ENCODE data around the gene EFHD1. TPM values are rescaled to one million over a fixed set of nuclear protein-coding genes. Genes with fewer than 3 reads are reported as not detected.

The EFHD1 gene
- polyA plus RNA-seq, 1 donor = 1.7 TPM

DNA sequence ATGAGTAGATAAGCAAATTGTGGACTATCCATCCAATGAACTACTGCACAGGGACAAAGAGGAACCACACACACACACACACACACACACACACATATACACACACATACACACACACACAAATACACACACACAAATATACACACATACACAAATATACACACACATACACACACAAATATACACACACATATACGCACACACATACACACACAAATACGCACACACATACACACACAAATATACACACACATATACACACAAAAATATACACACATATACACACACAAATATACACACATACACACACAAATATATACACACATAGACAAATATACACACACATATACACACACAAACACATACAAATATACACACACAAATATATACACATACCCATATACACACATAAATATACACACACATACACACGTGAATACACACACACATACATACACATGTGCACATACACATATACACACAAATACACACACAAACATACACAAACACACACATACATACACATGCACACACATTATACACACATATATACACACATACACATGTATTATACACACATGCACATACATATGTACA is 19.8 kb upstream of the EFHD1 start:
- no peak overlapping the region for H3K4me3 ChIP-seq (ENCODE audit: low read length)
- 100% methylated on average over 1 of the region's 3 CpGs for WGBS (ENCODE audit: insufficient coverage, low lambda C conversion rate)
- H3K36me3 ChIP-seq (ENCODE audit: control insufficient read depth, insufficient read depth, low read length) = no peaks in the 10 kb centered on the region
- H3K27ac ChIP-seq (ENCODE audit: low read length) = no peak overlapping the region
- no peaks in the 10 kb centered on the region for H3K4me1 ChIP-seq (ENCODE audit: control insufficient read depth, insufficient read depth, low read length)
- no peaks in the 10 kb centered on the region for H3K9me3 ChIP-seq (ENCODE audit: control insufficient read depth, low read depth, low read length)
- no peaks in the 10 kb centered on the region for H3K27me3 ChIP-seq (ENCODE audit: control insufficient read depth, insufficient read depth, low read length)
- DNase-seq = no peak

GRCh38 chr2:232615339-232615738 is 18.1 kb upstream of the EFHD1 start:
- 47% methylated on average over 3 of the region's 8 CpGs for WGBS (ENCODE audit: insufficient coverage, low lambda C conversion rate)
- Histone ChIP-seq H3K27me3 (ENCODE audit: control insufficient read depth, insufficient read depth, low read length) (no peaks in the 10 kb centered on the region), H3K27ac (ENCODE audit: low read length) (no peak overlapping the region), H3K4me3 (ENCODE audit: low read length) (no peak overlapping the region), H3K4me1 (ENCODE audit: control insufficient read depth, insufficient read depth, low read length) (no peaks in the 10 kb centered on the region), H3K36me3 (ENCODE audit: control insufficient read depth, insufficient read depth, low read length) (no peaks in the 10 kb centered on the region), H3K9me3 (ENCODE audit: control insufficient read depth, low read depth, low read length) (no peaks in the 10 kb centered on the region)
- no peak for DNase-seq

- 91% methylated on average over 2 of the region's 9 CpGs for WGBS (ENCODE audit: insufficient coverage, low lambda C conversion rate)
- H3K9me3 ChIP-seq (ENCODE audit: control insufficient read depth, low read depth, low read length) = no peaks in the 10 kb centered on the region
- no peak for DNase-seq
- no peaks in the 10 kb centered on the region for H3K36me3 ChIP-seq (ENCODE audit: control insufficient read depth, insufficient read depth, low read length)
- no peak overlapping the region for H3K27ac ChIP-seq (ENCODE audit: low read length)
- H3K4me3 ChIP-seq (ENCODE audit: low read length) = no peak overlapping the region
- peaks cover 7% of the 10 kb centered on the region for H3K27me3 ChIP-seq (ENCODE audit: control insufficient read depth, insufficient read depth, low read length)
- H3K4me1 ChIP-seq (ENCODE audit: control insufficient read depth, insufficient read depth, low read length) = no peaks in the 10 kb centered on the region
Measured at GRCh38 chr2:232621186-232621585, 12.2 kb upstream of the EFHD1 start.

DNA sequence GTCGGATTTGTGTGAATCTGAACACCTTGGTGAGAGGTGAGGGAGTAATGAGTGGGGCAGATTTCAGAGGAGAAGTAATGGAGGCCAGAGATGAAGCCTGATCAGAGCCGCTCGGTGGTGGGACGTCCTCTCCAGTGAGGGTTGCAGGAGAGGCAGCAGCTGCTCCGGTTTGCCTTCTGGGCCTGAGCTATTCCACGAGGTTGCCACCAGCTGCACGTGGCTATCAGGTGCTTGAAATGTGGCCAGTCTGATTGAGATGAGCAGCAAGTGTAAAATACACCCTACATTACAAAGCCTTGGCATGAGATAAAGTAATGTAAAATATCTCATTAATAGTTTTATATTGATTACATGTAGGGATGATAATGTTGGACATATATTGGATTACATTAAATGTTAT is 10.8 kb upstream of the EFHD1 start:
- H3K27ac ChIP-seq (ENCODE audit: low read length) = no peak overlapping the region
- DNase-seq = no peak
- WGBS (ENCODE audit: insufficient coverage, low lambda C conversion rate) = no CpG with 5 or more reads among the region's 7 CpGs
- peaks cover 7% of the 10 kb centered on the region for H3K27me3 ChIP-seq (ENCODE audit: control insufficient read depth, insufficient read depth, low read length)
- H3K4me3 ChIP-seq (ENCODE audit: low read length) = no peak overlapping the region
- no peaks in the 10 kb centered on the region for H3K9me3 ChIP-seq (ENCODE audit: control insufficient read depth, low read depth, low read length)
- no peaks in the 10 kb centered on the region for H3K4me1 ChIP-seq (ENCODE audit: control insufficient read depth, insufficient read depth, low read length)
- no peaks in the 10 kb centered on the region for H3K36me3 ChIP-seq (ENCODE audit: control insufficient read depth, insufficient read depth, low read length)

- no peaks in the 10 kb centered on the region for H3K4me1 ChIP-seq (ENCODE audit: control insufficient read depth, insufficient read depth, low read length)
- H3K36me3 ChIP-seq (ENCODE audit: control insufficient read depth, insufficient read depth, low read length) = no peaks in the 10 kb centered on the region
- H3K4me3 ChIP-seq (ENCODE audit: low read length) = no peak overlapping the region
- no peaks in the 10 kb centered on the region for H3K9me3 ChIP-seq (ENCODE audit: control insufficient read depth, low read depth, low read length)
- H3K27me3 ChIP-seq (ENCODE audit: control insufficient read depth, insufficient read depth, low read length) = peaks cover 7% of the 10 kb centered on the region
- no CpG with 5 or more reads among the region's 10 CpGs for WGBS (ENCODE audit: insufficient coverage, low lambda C conversion rate)
- DNase-seq = no peak
- no peak overlapping the region for H3K27ac ChIP-seq (ENCODE audit: low read length)
Measured at GRCh38 chr2:232623768-232624765, 9.3 kb upstream of the EFHD1 start.

GRCh38 chr2:232626584-232626983 is 6.8 kb upstream of the EFHD1 start:
- H3K27me3 ChIP-seq (ENCODE audit: control insufficient read depth, insufficient read depth, low read length) = peaks cover 12% of the 10 kb centered on the region
- no CpG with 5 or more reads among the region's 1 CpG for WGBS (ENCODE audit: insufficient coverage, low lambda C conversion rate)
- no peak overlapping the region for H3K27ac ChIP-seq (ENCODE audit: low read length)
- no peaks in the 10 kb centered on the region for H3K9me3 ChIP-seq (ENCODE audit: control insufficient read depth, low read depth, low read length)
- H3K4me3 ChIP-seq (ENCODE audit: low read length) = no peak overlapping the region
- no peaks in the 10 kb centered on the region for H3K36me3 ChIP-seq (ENCODE audit: control insufficient read depth, insufficient read depth, low read length)
- no peaks in the 10 kb centered on the region for H3K4me1 ChIP-seq (ENCODE audit: control insufficient read depth, insufficient read depth, low read length)
- no peak for DNase-seq

- DNase-seq = no peak
- peaks cover 6% of the 10 kb centered on the region for H3K9me3 ChIP-seq (ENCODE audit: control insufficient read depth, low read depth, low read length)
- no CpG with 5 or more reads among the region's 10 CpGs for WGBS (ENCODE audit: insufficient coverage, low lambda C conversion rate)
- no peak overlapping the region for H3K4me3 ChIP-seq (ENCODE audit: low read length)
- peaks cover 4% of the 10 kb centered on the region for H3K4me1 ChIP-seq (ENCODE audit: control insufficient read depth, insufficient read depth, low read length)
- H3K27ac ChIP-seq (ENCODE audit: low read length) = no peak overlapping the region
- H3K36me3 ChIP-seq (ENCODE audit: control insufficient read depth, insufficient read depth, low read length) = no peaks in the 10 kb centered on the region
- H3K27me3 ChIP-seq (ENCODE audit: control insufficient read depth, insufficient read depth, low read length) = peaks cover 30% of the 10 kb centered on the region
Measured at GRCh38 chr2:232628466-232629128, 4.8 kb upstream of the EFHD1 start.

GRCh38 chr2:232629129-232629475 is 4.3 kb upstream of the EFHD1 start:
- DNase-seq = no peak
- Histone ChIP-seq H3K4me1 (ENCODE audit: control insufficient read depth, insufficient read depth, low read length) (peaks cover 8% of the 10 kb centered on the region), H3K9me3 (ENCODE audit: control insufficient read depth, low read depth, low read length) (peaks cover 7% of the 10 kb centered on the region), H3K27me3 (ENCODE audit: control insufficient read depth, insufficient read depth, low read length) (peaks cover 33% of the 10 kb centered on the region), H3K4me3 (ENCODE audit: low read length) (no peak overlapping the region), H3K36me3 (ENCODE audit: control insufficient read depth, insufficient read depth, low read length) (no peaks in the 10 kb centered on the region), H3K27ac (ENCODE audit: low read length) (no peak overlapping the region)
- WGBS (ENCODE audit: insufficient coverage, low lambda C conversion rate) = 83% methylated on average over 2 of the region's 2 CpGs

- no peak overlapping the region for H3K27ac ChIP-seq (ENCODE audit: low read length)
Measured at GRCh38 chr2:232632229-232632903, 1.0 kb upstream of the EFHD1 start.

GRCh38 chr2:232632904-232633412 is 446 bp upstream of the EFHD1 start:
- Histone ChIP-seq H3K4me3 (ENCODE audit: low read length) (peak overlapping the region; percentile 43), H3K4me1 (ENCODE audit: control insufficient read depth, insufficient read depth, low read length) (peaks cover 12% of the 10 kb centered on the region), H3K9me3 (ENCODE audit: control insufficient read depth, low read depth, low read length) (peaks cover 7% of the 10 kb centered on the region), H3K27me3 (ENCODE audit: control insufficient read depth, insufficient read depth, low read length) (peaks cover 51% of the 10 kb centered on the region), H3K27ac (ENCODE audit: low read length) (no peak overlapping the region), H3K36me3 (ENCODE audit: control insufficient read depth, insufficient read depth, low read length) (no peaks in the 10 kb centered on the region)
- peak in 1 of 2 donors; percentile 18 for DNase-seq
- WGBS (ENCODE audit: insufficient coverage, low lambda C conversion rate) = 0% methylated on average over 3 of the region's 40 CpGs

More at GRCh38 chr2:232632229-232632903, 1.0 kb upstream of the EFHD1 start:
- Histone ChIP-seq H3K36me3 (ENCODE audit: control insufficient read depth, insufficient read depth, low read length) (no peaks in the 10 kb centered on the region), H3K4me3 (ENCODE audit: low read length) (peak overlapping the region; percentile 43), H3K4me1 (ENCODE audit: control insufficient read depth, insufficient read depth, low read length) (peaks cover 10% of the 10 kb centered on the region), H3K27me3 (ENCODE audit: control insufficient read depth, insufficient read depth, low read length) (peaks cover 50% of the 10 kb centered on the region), H3K9me3 (ENCODE audit: control insufficient read depth, low read depth, low read length) (peaks cover 7% of the 10 kb centered on the region)
- 41% methylated on average over 2 of the region's 19 CpGs for WGBS (ENCODE audit: insufficient coverage, low lambda C conversion rate)
- no peak for DNase-seq

Measured in large intestine (tissue), 3 donors.